Measurements from ENCODE around the gene APOA1. TPM values are rescaled to one million over a fixed set of nuclear protein-coding genes. Genes with fewer than 3 reads are reported as not detected.

The APOA1 gene
- 0.13 to 0.20 TPM (median 0.16 TPM) in 5 replicates for total RNA-seq (2022; extraction: Qiagen RNA extraction)

GRCh38 chr11:116837231-116838091 lies at the start of gene APOA1:
Gene APOA1, minus strand, starts transcription at chr11:116837622. Its CDS starts 235 bp downstream, at chr11:116837387.

DNA sequence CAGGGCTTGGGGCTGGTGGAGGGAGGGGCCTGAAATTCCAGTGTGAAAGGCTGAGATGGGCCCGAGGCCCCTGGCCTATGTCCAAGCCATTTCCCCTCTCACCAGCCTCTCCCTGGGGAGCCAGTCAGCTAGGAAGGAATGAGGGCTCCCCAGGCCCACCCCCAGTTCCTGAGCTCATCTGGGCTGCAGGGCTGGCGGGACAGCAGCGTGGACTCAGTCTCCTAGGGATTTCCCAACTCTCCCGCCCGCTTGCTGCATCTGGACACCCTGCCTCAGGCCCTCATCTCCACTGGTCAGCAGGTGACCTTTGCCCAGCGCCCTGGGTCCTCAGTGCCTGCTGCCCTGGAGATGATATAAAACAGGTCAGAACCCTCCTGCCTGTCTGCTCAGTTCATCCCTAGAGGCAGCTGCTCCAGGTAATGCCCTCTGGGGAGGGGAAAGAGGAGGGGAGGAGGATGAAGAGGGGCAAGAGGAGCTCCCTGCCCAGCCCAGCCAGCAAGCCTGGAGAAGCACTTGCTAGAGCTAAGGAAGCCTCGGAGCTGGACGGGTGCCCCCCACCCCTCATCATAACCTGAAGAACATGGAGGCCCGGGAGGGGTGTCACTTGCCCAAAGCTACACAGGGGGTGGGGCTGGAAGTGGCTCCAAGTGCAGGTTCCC lies 7.8 kb downstream of the APOA1 start, which contains the start of gene APOC3:
Gene APOC3 (plus strand): TSS at position 383 of the 659 bp plus-strand sequence. CDS start 676 bp downstream, outside the sequence.

GRCh38 chr11:116823031-116823843 lies 14.2 kb downstream of the APOA1 start, which contains the start of gene APOA4:
Gene APOA4, minus strand, starts transcription at chr11:116823304. Its CDS starts 113 bp downstream, at chr11:116823191.

DNA sequence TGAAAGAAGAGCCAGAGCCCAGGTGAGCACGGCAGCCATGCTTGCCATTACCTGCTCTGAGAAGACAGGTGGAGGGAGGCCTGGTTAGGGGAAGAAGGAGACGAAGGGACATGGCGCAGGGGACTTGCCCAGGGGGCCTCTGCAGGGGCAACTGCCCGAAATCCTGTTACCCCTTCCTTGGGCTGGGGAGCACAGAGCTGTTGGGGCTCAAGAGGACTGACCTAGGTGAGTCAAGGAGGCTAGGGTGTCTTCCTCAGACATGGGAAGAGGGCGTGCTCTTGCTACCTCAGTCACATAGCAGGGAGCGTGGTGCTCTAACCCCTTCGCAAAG lies 45.6 kb downstream of the APOA1 start, which contains the start of gene APOA5:
Gene APOA5 (minus strand): TSS at position 67 of the 331 bp plus-strand sequence. CDS start 19 bp downstream, at position 48.

GRCh38 chr11:116787786-116788486 lies 49.5 kb downstream of the APOA1 start, which contains the start of gene ZPR1:
Gene ZPR1, minus strand, starts transcription at chr11:116788023. Its CDS starts 33 bp downstream, at chr11:116787990.

Other genes with a start within 250 kb of the APOA1 start
- gene BUD13, start 64.6 kb downstream of the APOA1 start, total RNA-seq (2022; extraction: Qiagen RNA extraction) = 10.3 to 12.5 TPM (median 11.2 TPM) in 5 replicates
- 48.4 to 58.2 TPM (median 54.6 TPM) in 5 replicates for gene ZPR1, start 49.6 kb downstream of the APOA1 start, total RNA-seq (2022; extraction: Qiagen RNA extraction)
- gene APOA5, start 45.7 kb downstream of the APOA1 start, total RNA-seq (2022; extraction: Qiagen RNA extraction) = not detected in 5 replicates
- not detected in 5 replicates for gene APOA4, start 14.3 kb downstream of the APOA1 start, total RNA-seq (2022; extraction: Qiagen RNA extraction)
- not detected in 5 replicates for gene APOC3, start 7.7 kb downstream of the APOA1 start, total RNA-seq (2022; extraction: Qiagen RNA extraction)

All from A549 treated with CORT108297 at 1 μM for 4 hours (cell line).